Erythroblast (primary cell): ENCODE results near the gene EEIG2.

ENCODE experiments used
- GATA1 ChIP-seq: IDR thresholded peaks from 2 replicates; pipeline ENCODE4 v1.6.1; 2011; ENCODE audit warnings: low read depth, mild to moderate bottlenecking, control low read depth, low read length, moderate library complexity
- POLR2A ChIP-seq: IDR thresholded peaks from 2 replicates; pipeline ENCODE4 v1.6.1; 2011; ENCODE audit warnings: mild to moderate bottlenecking, low read length

GRCh38 chr1:108540977-108541376 lies 18.9 kb upstream of the EEIG2 start:
- TF ChIP-seq POLR2A (no peak), GATA1 (no peak)
